GM21360 (cell line): Measurements from ENCODE around the gene RNF157.

Experiments used
- ATAC-seq: cut with Tn5 transposase; IDR thresholded peaks from one replicate; pipeline ENCODE4 v1.9.1; 2021; ENCODE audit warnings: mild to moderate bottlenecking, moderate library complexity; ENCODE audit not compliant: unreplicated experiment

The RNF157 gene

DNA sequence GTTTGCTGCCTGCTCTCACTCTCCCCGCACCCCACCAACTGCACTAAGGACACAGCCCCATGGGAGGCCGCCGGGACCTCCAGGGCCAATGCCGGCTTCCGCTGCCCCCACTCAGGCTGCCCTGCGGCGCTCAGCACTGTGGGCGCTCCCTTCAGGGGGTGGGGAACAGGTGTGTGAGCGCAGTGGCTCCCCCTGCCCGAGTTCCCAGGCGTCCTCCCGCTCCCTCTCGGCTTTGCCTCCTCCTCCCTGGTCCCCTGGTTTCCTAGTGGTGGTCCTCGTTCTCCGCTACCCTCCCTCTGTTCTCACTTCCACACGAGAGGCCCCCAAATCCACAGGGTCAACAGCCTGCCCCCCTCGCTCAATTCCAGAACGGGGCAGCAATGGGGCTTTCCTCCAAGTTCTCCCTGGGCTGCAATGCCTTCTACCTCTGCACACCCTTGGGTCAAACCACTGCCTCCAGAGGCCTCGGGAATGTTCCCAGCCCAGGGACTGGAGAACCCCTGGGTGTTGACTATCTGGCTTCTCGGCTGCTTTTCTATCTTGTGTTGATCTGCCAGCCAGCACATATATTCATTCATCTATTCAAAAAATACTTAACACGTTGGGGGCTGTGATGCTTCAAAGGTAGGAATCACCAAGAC, 109.1 kb downstream of the RNF157 start:
- ATAC-seq, result no peak

DNA sequence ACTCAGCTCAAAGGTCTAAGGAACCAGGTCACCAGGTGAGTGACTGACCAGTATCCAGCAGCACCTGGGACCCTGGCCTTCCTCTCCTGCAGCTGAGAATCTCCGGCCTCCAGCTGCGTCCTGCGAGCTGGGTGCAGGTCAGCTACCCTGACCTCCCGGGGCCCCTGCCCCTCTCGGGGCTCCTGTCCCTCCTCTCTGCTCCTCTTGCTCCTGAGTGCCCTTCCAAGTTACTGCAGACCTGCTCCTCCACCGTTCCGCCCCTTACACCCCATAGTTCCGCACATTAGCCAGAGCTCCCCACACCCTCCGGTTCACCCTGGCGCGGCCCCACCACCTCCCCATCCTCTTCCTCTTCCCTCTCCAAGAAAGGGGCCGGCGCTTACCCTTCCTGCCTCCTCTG, 109.8 kb downstream of the RNF157 start:
- ATAC-seq, result no peak

DNA sequence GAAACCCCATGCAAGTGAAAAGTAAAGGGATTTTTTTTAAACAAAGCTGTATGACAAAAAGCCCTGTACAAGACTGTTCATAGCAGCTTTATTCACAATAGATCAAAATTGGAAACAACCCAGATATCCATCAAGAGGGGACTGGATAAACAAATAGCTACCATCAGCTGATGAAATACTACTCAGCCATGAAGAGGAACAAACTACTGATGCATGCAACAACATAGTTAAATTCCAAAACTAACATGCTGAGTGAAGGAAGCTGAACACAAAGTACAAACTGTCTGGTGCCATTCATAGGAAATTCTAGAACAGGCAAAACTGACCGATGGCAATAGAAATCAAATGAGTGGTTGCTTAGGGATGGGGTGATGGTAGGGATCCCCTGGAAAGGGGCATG, 114.4 kb downstream of the RNF157 start:
- ATAC-seq, result no peak

DNA sequence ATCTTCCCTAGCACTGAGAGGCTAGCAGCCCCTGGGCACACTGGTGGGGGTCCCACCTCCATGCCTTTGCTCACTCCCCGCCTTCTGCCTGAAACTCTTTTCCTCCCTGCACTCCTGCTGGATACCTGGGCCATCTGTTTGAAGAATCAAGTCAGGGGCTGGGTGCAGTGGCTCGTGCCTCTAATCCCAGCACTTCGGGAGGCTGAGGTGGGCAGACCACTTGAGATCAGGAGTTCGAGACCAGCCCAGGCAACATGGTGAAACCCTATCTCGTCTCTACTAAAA, 115.0 kb downstream of the RNF157 start:
- no peak for ATAC-seq

DNA sequence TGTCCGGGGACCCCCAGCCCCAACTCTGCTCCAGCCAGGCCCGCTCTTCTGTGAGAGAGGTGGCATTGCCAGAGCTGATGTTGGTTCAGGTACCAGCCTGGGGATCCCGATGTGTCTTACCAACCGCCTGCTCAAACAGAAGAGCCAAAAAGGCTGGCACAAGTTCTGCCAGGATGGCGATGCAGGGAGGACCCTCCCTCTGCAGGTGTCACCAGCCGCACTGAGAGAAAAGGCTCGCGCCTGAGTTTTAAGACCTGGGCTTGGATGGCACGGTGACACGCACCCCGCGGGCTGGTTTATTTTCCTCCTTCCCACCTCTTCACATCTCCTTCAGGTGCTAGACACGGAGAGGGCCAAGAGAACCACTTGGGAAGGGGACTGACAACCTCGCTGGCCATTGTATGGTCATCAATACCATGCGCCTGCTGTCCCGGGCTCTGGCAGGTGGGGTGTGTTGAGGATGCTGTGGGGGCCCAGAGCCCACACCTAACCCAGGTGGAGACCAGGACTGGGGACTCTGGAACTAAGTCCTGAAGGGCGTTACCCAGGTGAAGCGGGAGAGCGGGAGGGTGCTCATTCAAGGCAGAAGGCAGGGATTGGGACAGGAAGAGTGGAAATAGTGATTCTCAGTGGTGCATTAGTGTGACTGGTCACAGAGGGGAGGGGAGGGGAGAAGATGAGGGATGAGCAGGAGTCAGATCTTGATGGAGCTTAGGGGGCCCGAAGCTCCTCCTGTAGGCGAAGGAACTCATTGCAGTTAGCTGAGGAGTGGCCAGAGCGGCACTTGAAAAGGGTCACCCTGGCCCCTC, 115.5 kb downstream of the RNF157 start:
- no peak for ATAC-seq

DNA sequence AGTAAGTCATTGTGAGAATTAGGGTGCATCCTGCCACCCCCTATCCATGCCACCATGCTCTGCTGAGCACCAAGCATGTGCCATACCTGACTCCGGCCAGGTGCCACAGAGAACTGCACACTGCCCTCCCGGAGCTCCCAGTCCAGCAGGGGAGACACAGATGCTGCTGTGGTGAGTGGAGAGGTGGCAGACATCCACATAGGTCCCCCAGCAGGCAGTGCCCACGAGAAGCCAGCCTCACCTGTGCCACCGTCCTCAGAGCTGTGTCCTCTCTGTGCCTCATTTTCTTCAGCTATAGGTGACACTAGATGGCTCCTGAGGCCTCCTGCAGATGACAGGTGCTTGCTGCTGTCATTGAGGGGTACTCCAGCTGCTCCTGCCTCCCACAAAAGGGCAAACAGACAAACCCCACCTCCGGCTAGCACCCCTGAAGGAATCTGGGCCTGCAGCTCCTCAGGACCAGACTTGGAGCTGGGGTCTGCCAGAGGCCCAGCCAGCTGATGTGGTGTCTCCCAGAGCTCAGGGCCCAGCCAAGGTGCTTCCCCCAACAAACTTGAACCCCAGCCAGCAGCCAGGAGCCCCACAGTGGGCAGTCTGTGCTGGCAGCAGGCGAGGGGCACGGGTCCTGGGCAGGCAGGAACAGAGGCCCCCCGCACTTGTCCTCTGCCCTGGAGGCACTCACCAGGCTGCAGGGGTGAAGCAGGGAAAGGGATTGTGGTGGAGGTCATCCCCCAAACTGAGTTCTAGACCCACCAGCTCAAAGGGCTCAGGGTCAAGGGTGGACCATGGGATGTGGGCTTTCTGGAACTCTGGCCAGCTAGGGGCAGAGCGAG, 116.3 kb downstream of the RNF157 start:
- no peak for ATAC-seq

DNA sequence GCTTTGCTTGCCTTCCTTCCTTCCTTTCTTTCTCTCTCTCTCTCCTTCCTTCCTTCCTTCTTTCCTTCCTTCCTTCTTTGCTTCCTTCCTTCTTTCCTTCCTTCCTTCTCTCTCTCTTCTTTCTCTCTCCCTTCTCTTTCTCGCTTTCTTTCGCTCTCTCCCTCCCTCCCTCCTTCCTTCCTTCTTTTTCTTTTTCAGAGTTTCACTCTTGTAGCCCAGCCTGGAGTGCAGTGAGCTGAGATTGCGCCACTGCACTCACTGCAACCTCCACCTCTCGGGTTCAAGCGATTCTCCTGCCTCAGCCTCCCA, 117.1 kb downstream of the RNF157 start:
- ATAC-seq, result no peak

DNA sequence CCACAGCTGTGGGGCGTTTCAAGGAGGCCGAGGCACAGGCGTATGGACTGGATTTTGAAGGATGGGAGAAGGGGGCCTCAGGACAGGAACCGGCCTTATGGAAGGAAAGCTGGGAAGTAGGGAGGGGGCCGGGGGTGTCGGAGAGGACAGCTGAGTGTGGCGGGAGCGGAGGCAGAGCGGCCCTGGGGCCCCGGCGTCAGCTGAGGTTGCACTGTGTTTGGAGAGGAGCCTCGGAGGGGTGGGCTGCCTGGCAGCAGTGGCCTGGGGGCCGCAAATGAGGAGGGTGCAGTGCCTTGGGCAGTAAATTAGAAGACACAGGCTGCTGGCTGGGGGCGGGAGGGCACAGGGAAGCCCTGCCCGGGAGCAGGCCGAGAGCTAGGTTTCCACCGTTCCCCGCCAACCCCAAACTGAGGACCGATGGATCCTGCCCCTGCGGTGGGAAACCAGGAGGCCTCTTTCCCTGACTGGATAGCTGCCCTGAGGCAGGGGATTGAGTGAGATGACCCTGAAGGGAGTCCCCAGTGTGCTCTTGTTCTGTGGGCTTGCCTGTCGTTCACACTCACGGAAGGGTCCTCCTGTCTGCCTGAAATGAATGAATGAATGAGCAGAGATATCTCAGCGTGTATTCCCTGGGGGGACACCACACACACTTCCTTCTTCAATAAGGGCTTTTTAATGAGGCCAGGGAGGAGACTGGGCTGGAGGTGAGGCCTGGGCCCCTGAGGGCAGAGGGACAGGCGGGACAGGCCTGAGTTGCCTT, 117.7 kb downstream of the RNF157 start:
- no peak for ATAC-seq

DNA sequence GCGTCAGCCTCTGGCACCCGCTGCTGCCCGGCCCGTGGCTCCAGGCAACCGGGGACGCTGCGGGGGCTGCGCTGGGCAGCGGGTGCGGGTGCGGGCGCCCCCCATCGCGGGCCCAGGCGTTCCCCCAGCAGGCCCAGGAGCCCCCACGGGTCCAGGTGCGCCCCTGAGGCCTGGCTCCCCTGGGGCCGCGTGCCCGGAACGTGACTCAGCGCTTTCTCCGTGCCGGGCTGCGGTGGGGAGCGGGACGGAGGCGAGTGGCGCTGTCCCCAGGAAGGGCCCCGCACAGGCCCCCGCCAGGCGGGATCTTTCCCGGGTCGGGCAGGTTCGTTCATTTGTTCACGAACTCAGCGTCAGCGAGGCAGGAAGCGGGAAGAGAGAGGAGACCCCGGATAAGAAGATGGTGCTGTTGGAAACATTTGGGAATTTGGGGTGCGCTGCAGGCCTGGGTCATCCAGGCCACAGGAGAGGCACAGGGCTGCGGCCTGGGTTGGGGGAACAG, 118.3 kb downstream of the RNF157 start:
- ATAC-seq, result no peak

DNA sequence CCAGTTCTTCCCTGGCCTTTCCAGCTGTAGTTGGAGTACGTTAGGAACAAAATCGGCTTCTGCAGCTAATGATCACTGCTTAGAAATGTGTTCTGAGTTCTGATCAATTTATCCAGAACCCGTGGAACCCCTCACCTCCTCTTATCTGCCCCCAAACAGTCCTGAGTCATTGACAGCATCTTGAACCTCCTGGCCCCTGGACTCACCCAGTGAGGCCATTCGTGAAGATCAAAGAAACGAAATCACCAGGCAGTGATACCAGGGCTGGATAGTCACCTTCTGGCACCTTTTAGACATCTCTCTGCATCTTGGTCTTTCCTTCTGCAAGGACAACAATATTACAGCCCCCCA, 119.7 kb downstream of the RNF157 start:
- ATAC-seq, result no peak

DNA sequence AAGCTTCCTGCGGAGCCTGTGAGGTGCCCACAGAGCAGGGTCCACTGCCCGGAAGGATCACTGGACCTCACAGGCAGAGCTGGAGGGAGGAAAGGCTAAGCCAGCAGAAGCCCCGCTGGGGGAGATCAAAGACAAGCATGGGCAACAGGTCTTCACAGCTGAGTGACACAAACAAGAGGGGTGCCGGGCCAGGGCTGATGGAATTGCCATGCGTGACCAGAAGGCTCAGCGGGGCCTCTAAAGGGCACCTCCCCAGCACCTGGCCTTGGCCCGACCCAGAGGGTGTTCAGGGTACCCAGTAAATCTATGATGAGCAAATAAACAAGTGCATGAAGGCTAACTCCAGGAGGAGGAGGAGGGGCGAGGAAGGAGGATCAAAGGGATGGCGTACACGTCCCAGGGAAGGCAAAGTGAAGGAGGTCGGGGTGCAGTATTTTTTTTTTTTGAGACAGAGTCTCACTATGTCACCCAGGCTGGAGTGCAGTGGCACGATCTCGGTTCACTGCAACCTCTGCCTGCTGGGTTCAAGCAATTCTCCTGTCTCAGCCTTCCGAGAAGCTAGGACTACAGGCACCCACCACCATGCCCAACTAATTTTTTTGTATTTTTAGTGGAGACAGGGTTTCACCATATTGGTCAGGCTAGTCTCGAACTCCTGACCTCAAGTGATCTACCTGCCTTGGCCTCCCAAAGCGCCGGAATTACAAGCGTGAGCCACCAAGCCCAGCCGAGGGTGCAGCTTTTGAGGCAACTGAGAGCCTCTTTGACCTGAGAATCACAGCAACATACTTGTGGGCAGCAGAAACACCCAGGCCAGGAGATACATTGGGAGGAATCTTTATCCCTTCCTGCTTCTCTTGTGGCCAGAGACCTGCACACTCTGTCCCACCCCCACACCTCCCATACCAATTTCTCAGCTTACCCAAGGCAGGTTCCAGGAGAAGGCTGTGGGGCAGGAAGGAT, 120.6 kb downstream of the RNF157 start:
- no peak for ATAC-seq

DNA sequence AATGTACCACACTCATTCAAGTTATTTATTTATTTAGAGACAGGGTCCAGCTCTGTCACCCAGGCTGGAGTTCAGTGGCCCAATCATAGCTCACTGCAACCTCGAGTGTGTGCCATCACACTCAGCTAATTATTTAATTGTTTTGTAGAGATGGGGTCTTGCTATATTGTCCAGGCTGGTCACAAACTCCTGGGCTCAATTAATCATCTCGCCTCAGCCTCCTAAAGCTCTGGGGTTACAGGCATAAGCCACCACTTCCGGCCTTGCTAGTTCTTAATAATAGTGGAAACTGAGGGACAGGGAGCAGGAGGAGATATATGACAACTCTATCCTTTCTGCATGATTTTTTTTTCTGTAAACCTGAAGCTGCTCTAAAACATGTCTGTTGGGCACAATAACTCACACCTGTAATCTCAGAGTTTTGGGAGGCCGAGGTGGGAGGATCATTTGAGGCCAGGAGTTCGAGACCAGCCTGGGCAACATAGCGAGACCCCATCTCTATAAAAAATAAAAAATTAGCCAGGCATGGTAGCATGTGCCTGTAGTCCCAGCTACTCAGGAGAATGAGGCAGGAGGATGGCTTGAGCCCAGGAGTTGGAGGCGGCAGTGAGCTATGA, 125.0 kb downstream of the RNF157 start:
- no peak for ATAC-seq

DNA sequence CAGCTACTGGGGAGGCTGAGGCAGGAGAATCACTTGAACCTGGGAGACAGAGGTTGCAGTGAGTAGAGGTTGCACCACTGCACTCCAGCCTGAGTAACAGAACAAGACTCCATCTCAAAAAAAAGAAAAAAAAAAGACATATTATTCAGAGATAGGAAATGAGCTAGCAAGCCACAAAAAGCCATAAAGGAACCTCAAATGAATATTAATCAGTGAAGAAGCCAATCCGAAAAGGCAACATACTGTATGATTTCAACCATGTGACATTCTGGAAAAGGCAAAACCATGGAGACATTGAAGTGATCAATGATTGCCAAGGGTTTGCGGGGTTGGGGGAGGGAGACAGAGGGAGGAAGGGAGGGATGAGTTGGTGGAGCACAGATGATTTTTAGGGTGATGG, 128.3 kb downstream of the RNF157 start:
- no peak for ATAC-seq

DNA sequence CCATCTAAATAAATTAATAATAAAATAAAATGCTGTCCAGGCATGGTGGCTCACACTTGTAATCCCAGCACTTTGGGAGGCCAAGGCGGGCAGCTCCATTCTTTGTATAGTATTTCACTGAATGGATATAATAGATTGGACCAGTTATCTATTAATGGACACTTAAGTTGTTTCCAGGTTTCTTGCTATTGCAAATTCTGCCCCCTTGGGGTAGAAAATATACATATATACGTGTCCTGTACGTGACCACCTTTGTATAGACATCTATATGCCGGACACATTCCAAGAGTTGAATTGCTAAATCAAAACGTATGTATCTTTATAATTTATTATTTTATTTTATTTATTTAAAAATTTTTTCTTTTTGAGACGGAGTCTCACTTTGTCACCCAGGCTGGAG, 132.8 kb downstream of the RNF157 start:
- no peak for ATAC-seq

DNA sequence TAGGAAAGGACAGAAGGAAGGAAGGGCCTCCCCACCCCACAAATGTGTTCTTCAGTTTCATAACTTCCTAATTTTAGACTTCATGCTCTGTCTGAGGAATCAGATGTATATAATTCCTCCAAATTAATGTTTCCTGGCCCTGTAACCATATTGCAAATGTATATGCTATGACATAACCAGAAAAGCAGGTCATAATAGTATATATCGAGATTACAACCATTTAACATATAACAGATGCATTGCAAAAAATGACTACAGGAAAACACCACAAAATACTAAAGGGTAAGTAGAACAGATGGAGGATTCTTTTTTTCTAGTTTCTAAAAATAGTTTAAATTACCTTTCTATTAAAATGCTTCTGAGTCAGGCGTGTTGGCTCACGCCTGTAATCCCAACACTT, 133.6 kb downstream of the RNF157 start:
- no peak for ATAC-seq

DNA sequence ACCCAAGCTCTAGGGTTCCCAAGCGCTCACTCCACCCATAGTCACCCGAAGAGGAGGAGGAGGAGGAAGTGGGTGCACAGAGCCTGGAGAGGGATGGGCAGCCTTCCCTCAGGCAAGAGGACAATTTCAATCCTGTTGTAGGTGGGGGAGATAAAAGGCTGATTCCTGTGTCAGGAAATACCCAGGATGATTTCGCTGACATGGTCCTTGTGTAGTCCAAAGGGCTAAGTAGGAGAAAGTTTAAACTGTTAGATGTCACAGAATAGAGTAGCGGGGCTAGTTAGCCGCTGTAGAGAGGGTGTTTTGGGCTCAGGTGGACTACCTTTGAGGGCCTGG, 135.4 kb downstream of the RNF157 start:
- ATAC-seq, result no peak

DNA sequence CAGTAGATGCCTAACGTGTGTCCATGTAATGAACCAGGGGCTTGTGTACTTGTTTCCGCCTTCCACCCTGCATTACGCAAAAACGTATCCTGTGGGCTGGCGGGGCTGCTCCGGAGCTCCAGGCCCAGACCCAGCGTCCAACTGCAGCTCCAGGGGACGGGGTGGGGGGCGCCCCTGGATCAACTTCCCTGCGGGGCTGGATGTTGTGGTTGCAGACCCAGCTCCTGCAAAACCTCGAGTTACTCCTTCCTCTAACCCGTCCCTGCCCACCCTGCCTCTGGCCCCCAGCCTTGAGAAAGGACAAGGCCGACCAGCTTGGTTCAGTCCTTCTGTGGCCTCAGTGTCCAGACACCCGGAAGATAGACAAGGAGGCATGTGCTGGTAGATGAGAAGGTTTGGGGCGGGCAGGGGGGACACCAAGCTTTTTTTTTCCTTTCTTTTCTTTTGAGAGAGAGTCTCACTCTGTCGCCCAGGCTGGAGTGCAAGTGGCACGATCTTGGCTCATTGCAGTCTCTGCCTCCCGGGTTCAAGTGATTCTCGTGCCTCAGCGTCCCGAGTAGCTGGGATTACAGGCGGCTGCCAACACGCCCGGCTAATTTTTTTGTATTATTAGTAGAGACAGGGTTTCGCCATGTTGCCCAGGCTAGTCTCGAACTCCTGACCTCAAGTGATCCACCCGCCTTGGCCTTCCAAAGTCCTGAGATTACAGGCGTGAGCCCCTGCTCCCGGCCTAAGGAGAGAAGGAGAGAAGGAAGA, 136.0 kb downstream of the RNF157 start:
- no peak for ATAC-seq

DNA sequence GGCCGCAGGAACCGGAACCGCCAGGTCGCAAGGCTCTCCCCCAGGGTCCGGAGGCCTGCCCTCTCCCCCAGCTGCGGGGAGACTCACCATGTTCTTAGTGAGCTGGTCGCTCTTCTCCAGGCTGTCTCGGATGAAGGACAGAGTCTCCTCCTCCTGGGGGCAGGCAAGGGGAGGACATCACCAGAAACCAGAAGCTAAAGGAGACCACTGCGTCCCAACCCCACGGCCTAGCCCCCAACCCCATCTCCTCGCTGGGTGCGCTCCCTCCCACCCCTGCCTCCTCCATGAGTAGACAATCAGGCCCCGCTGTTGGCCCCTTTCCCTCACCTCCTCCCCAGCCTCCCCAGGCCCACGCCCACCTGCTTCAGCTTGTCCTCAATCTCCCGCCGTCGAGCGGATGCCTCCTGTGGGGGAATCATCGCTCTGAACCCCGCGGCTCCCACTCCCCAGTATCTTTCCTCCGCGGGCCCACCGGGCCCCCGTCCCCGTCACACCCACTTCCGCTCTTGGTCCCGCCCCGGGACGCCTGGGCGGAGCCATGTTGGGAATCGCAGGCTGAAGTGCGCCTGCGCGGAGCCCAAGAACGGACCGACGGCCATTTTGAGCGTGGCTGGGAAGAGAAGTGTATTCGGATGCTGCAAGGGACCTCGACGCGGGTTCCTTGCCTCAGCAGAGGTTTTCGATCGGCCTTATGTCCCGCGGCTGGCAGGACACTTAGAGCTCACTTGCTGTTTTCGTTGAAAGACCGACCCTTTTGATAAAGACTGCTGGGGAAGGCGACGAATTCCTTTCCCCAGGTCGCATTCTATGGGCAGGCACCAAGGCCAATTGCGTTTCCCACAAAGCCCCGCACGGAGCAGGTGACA, 136.8 kb downstream of the RNF157 start, which contains the start of gene EXOC7:
EXOC7 (minus strand) TSS at position 514 of the 866 bp plus-strand sequence; CDS start at position 419, 95 bp downstream.
- ATAC-seq, result peak; percentile 79
